Hematopoietic multipotent progenitor cell treated with erythropoietin and hydrocortisone succinate and interleukin-3 and kit ligand, for 17 days (in vitro differentiated cells): ENCODE data around the gene OST4.

Source experiments
- DNase-seq: peaks from one replicate; pipeline ENCODE4 v3.0.0-alpha.2; 2015; ENCODE audit warnings: low spot score

OST4 gene

GRCh38 chr2:27053321-27053720 is 18.1 kb downstream of the OST4 start:
- no peak for DNase-seq

- DNase-seq: no peak
Observed at GRCh38 chr2:27051902-27052645, 19.4 kb downstream of the OST4 start.

- DNase-seq: peak; percentile 91
Observed at GRCh38 chr2:27050996-27051901, 20.2 kb downstream of the OST4 start, which contains the start of gene AGBL5. TSS of gene AGBL5 (plus strand) at chr2:27051668. CDS start at chr2:27052959, 1,291 bp downstream.

GRCh38 chr2:27050281-27050995 is 21.0 kb downstream of the OST4 start:
- DNase-seq: peak; percentile 90

GRCh38 chr2:27049422-27050280 is 21.8 kb downstream of the OST4 start:
- DNase-seq: peak; percentile 21

GRCh38 chr2:27042985-27043634 is 28.3 kb downstream of the OST4 start:
- no peak for DNase-seq

GRCh38 chr2:27042159-27042661 is 29.2 kb downstream of the OST4 start:
- DNase-seq: no peak

- no peak for DNase-seq
Observed at GRCh38 chr2:27041752-27042151, 29.7 kb downstream of the OST4 start.

GRCh38 chr2:27040282-27040681 is 31.2 kb downstream of the OST4 start:
- no peak for DNase-seq

GRCh38 chr2:27039871-27040270 is 31.6 kb downstream of the OST4 start:
- DNase-seq: no peak

GRCh38 chr2:27039426-27039825 is 32.0 kb downstream of the OST4 start:
- DNase-seq: no peak

GRCh38 chr2:27038631-27039339 is 32.7 kb downstream of the OST4 start:
- no peak for DNase-seq

- DNase-seq: no peak
Observed at GRCh38 chr2:27038012-27038411, 33.4 kb downstream of the OST4 start.

GRCh38 chr2:27033253-27033852 is 38.1 kb downstream of the OST4 start:
- DNase-seq: no peak

- DNase-seq: peak; percentile 79
Observed at GRCh38 chr2:27032495-27033252, 38.8 kb downstream of the OST4 start, which contains the start of gene TMEM214. TSS of gene TMEM214 (plus strand) at chr2:27032965. CDS start at chr2:27033016, 51 bp downstream.

GRCh38 chr2:27029051-27029450 is 42.4 kb downstream of the OST4 start:
- DNase-seq: no peak

GRCh38 chr2:27027211-27027651 is 44.2 kb downstream of the OST4 start:
- no peak for DNase-seq
